ENCODE results near the gene DND1.
"Not testable (repeated sequence)": the region's sequence is repeated elsewhere in the genome, so short reads cannot be mapped to it uniquely, and the experiment has no call there.

The DND1 gene

GRCh38 chr5:140673187-140673976, at the start of gene DND1:
Gene DND1, minus strand, starts transcription at chr5:140673576. Its CDS starts 34 bp downstream, at chr5:140673542.
- peak in 1 of 56 donors; percentile 9 for DNase-seq

DNA sequence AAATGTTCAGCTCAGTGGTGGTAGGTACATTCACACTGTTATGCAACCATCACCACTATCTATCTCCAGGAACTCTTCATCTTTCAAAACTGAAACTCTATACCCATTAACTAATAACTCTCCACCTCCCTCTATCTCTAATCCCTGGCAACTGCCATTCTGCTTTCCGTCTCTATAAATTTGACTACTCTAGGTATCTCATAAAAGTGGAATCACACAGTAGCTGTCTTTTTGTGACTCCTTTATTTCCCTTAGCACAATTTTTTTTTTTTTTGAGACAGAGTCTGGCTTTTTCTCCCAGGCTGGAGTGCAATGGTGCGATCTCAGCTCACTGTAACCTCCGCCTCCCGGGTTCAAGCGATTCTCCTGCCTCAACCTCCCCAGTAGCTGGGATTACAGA, 48.0 kb upstream of the DND1 start:
- not testable (repeated sequence) for DNase-seq

DNA sequence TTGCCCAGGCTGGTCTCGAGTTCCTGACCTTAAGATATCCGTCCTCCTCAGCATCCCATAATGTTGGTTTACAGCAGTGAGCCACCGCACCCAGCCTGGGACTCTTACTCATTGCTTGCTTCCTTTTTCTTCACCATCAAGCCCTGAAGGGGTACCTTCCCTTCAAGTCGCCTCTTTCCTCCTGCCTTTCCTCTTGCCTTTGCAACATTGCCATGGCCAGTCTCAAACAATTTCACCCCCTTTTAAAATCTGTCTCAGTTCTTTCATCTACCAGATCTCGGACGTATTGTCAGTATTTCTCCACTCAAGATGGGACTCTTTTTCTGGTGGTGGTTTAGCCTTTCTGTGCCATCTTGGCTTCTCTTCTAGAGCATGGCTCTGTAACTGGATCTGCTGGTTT, 47.4 kb upstream of the DND1 start:
- DNase-seq = not testable (repeated sequence)

DNA sequence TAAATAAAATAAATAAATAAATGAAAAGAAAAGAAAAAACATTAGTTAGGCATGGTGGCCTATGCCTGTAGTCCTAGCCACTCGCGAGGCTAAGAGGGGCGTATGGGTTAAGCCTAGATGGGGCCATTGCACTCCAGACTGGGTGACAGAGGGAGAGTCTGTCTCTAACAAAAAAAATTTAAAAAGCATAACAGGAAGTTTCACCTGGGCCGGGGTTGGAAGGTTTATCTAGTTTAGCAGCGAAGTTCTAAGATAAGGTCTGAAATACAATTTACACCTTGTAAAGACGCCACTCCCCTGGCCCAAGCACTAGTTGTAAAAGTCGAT, 44.9 kb upstream of the DND1 start:
- DNase-seq = no peak

- not testable (repeated sequence) for DNase-seq
Observed at GRCh38 chr5:140716238-140716637, 42.9 kb upstream of the DND1 start.

DNA sequence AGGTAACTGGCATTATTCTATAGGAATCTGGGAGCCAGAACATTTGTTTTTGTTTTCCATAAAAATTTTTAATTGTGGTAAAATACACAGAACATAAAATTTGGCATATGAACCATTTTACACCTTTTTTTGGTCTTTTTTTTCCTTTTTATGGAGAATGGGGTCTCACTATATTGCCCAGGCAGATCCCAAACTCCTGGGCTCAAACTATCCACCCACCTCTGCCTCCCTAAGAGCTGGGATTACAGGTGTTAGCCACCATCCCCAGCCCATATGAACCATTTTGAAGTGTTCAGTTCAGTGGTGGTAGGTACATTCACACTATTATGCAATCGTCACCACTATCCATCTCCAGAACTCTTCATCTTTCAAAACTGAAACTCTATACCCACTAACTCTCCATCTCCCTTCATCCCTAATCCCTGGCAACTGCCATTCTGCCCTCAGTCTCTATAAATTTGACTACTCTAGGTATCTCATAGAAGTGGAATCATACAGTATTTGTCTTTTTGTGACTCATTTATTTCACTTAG, 40.3 kb upstream of the DND1 start:
- DNase-seq = no peak

- DNase-seq = no peak
Observed at GRCh38 chr5:140711794-140712193, 38.4 kb upstream of the DND1 start.

DNA sequence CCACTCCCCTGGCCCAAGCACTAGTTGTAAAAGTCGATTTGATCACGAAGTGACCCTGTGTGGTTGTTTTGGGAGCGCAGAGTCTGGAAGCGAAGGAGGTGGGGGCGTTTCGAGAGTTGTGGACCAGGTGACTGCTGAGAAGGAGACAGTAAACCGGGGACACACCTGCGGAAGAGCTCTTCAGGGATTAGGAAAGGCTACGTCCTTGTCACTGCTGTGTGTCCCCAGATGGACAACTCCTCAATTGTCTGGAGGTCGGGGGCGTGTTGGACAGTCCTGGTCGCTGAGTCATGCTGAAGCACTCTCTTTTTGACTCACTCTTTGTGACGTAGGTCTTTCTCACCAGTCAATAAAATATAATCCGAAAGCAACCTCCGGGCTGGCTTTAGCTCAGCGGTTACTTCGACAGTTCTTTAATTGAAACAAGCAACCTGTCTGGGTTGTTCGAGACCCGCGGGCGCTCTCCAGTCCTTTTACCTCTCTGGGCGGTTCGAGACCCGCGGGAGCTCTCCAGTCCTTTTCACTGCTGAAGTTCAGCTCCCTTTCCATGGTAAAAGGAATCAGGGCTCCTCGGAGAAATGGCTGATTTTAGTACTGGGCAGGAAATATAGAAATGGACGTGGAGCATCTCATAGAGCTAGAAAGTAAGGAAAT, 37.6 kb upstream of the DND1 start:
- DNase-seq = peak in 53 of 56 donors; percentile 2 to 92 (median 45)

DNA sequence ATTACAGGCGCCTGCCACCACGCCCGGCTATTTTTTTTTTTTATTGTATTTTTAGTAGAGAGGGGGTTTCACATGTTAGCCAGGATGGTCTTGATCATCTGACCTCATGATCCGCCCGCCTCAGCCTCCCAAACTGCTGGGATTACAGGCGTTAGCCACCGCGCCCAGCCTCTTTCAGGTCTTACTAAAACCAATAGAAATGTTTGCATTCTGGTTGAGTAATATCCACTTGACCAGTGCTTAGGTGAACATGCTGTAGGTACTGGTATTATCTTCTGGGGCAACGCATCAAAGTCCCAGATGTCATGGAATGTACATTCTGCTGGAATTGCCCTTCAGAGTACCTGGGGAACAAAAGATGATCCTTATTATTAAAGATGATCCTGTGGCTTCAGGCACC, 35.4 kb upstream of the DND1 start:
- DNase-seq = not testable (repeated sequence)

- DNase-seq = no peak
Observed at GRCh38 chr5:140707812-140708211, 34.4 kb upstream of the DND1 start.

DNA sequence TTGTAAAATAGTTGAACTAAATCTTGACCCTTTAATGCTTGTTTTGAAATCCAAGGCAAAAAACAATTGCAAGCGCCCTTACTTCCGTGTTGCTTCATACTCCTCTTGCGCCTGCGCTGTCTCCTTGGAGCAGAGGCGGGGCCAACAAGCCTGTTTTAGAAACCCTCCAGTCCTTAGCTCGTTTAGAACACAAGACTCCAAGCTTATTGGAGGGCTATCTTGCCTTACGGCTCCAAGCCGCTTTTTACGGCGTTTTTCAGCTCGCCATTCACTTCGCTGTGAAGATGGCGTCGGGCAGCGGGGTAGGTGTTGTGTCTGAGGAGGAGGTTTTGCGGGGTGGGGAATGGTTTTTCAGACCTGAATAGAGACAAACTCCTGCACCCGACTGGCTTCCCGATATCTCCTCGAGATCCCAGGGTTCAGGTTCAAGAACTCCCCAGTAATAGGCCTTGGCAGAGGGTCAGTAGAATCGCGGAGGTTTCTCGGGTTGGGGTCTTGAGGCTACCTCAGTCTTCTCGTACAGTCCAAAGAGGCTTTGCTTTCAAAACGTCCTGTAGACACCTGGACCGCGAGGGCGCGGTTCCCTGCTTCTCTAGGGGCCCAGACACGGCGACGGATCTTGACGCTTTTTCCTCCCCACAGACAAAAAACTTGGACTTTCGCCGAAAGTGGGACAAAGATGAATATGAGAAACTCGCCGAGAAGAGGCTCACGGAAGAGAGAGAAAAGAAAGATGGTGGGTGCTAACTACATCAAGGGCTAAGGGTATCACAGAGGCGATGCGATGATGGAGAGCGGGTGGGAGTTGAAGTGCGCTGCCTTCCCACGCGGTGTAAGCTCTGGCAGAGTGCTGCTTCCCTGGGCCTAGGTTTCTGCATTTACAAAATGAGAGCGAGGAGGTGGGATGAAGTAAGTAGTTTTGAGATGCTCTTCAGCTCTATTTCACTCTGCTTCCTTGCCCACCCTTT, 27.1 kb upstream of the DND1 start, which contains the start of gene ZMAT2:
Gene ZMAT2, plus strand, starts transcription at position 271 of the 968 bp plus-strand sequence. Its CDS starts 14 bp downstream, at position 285.
- peak; percentile 41 to 98 (median 93) for DNase-seq

DNA sequence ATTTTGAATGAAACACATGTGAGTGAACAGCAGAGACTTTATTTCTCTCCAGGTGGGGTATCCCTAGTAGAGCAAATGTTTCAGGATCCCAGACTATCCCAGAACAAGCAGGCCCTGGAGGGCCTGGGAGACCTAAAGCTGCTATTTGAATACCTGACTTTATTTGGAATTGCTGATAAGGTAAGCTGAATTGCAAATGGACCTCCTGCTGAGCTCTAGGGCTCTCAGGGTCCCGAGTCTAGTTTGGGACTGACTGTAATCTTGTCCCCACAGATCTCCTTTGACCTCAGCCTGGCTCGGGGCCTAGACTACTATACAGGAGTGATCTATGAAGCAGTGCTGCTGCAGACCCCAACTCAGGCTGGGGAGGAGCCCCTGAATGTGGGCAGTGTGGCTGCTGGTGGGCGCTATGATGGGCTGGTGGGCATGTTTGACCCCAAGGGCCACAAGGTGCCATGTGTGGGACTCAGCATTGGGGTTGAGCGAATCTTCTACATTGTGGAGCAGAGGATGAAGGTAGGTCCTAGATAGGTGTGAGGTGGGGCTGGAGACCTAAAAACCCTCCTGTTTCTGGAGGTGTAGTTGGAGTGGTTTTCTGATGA, 23.6 kb upstream of the DND1 start:
- no peak for DNase-seq

DNA sequence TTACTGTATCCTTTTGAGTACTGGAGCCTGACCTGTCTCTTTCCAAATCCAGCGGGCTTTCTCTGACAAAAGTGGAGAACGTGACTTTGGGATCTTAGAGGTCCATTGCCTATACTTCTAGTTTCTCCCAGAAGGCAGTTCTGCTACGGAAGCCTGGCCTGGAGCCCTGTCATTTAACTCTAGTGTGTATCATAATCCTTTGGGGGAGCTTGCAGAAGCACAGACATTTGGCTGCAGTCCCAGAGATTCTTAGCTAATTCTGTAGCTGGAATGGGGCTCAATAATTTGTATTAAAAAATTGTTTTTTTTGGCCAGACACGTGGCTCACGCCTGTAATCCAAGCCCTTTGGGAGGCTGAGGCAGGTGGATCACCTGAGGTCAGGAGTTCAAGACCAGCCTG, 20.9 kb upstream of the DND1 start:
- no peak for DNase-seq

GRCh38 chr5:140690941-140691924, 17.9 kb upstream of the DND1 start, which contains the start of the genes HARS1 and HARS2:
Gene HARS1, minus strand, starts transcription at chr5:140691370. Its CDS starts 66 bp downstream, at chr5:140691304.
Gene HARS2, plus strand, starts transcription at chr5:140691455. Its CDS starts 194 bp downstream, at chr5:140691649.
- peak; percentile 40 to 95 (median 84) for DNase-seq

- no peak for DNase-seq
Observed at GRCh38 chr5:140690376-140690932, 17.1 kb upstream of the DND1 start.

DNA sequence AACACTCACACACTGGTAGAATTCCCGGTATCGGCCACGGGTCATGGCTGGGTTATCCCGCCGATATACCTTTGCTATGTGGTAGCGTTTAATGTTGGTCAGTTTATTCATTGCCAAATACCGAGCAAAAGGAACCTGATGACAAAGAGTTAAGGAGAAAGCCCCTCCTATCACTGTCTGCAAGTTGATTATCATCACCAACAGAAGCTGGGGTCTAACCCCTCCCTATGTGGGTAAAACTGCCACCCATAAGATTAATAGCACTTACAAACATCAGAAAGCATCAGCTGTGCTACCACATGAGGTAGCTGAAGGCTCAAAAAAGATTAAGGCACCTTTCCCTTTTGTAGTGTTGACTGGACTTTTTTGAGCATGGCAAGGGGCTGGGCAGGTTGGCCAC, 5.6 kb upstream of the DND1 start:
- no peak for DNase-seq

GRCh38 chr5:140677947-140678346, 4.6 kb upstream of the DND1 start:
- no peak for DNase-seq

- no peak for DNase-seq
Observed at GRCh38 chr5:140674629-140675028, 1.3 kb upstream of the DND1 start.

DNA sequence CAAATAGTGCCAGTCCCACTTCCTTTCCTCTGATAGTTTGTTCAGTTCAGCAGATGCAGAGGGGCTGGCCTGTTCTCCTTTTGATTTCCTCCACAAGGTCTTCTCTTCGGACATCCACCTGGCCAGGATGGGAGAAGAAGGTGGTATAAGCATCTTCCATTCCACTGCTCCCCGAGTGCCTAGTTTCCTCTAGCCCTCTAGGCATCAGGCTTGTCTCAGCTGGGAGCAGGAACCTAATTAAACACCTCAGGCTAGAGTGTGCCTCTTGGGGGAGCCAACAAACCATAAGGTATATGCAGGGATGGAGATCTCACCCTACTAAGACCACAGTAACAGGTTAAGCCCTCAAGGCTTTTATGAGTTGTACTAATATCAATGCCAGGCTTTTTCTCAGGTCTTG, 835 bp upstream of the DND1 start:
- DNase-seq = no peak
